Measurements from ENCODE around the gene ZMIZ1. TPM values are rescaled to one million over a fixed set of nuclear protein-coding genes. Genes with fewer than 3 reads are reported as not detected.

The ZMIZ1 gene
- total and polyA plus RNA-seq, 2 donors (not counting 1 experiment from before 2014, with no cell fraction given), result 6.3 to 30.6 TPM

DNA sequence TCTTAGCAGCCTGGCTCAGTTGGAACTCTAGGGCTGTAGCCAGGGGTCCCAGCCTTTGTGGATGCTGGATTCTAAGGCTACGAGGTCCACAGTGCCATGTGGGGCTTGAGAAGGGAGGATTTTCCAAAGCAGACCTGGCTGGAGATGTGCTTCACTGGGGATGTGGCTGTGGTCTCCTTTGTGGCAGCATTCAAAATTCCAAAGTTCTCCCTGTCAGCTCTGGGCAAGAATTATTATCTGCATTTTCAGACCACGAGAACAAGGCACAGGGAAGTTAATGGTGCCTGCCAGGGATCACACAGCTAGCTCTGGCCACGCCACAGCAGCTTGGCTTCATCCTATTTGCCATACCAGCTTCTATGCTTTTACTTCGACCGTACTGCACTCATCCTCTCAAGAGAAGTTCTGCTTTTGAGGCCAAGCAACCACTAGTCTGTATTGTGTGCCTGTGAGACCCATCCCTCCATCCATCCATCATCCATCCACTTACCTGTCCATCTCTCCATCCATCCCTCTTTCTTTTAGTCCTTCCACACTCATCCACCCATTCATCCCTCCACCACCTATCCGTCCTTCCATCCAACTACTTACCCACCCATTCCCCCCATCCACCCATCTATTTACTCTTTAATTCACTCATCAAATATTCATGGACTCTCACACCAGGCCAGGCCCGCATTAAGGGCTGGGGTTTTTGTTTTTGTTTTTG lies 71.5 kb downstream of the ZMIZ1 start:
- no peaks in the 10 kb centered on the region for H4K20me1 ChIP-seq (ENCODE audit: control insufficient read depth, extremely low read depth, insufficient read depth, low read length)
- H3K4me3 ChIP-seq (replicated peaks in 1 of 4; ENCODE audit: control extremely low read depth in 1 of 4, insufficient read depth in 1 of 4, low read depth in 3 of 4, low read length in 4 of 4), result no peak overlapping the region
- H3K9me3 ChIP-seq (ENCODE audit: control insufficient read depth, insufficient read depth, low read depth, low read length), result no peaks in the 10 kb centered on the region
- H3K27ac ChIP-seq (ENCODE audit: insufficient read depth, low read length), result peak overlapping the region; percentile 83
- peaks cover 61% of the 10 kb centered on the region for H3K4me1 ChIP-seq (ENCODE audit: control insufficient read depth, extremely low read depth, insufficient read depth, low read length)
- peak in 1 of 2 donors; percentile 66 for DNase-seq (ENCODE audit: low read depth in 2 of 2)
- no peak for TF ChIP-seq EZH2 (IDR thresholded peaks at IDR 0.05; ENCODE audit: low read length, missing control alignments)
- TF ChIP-seq, protein P1, sequence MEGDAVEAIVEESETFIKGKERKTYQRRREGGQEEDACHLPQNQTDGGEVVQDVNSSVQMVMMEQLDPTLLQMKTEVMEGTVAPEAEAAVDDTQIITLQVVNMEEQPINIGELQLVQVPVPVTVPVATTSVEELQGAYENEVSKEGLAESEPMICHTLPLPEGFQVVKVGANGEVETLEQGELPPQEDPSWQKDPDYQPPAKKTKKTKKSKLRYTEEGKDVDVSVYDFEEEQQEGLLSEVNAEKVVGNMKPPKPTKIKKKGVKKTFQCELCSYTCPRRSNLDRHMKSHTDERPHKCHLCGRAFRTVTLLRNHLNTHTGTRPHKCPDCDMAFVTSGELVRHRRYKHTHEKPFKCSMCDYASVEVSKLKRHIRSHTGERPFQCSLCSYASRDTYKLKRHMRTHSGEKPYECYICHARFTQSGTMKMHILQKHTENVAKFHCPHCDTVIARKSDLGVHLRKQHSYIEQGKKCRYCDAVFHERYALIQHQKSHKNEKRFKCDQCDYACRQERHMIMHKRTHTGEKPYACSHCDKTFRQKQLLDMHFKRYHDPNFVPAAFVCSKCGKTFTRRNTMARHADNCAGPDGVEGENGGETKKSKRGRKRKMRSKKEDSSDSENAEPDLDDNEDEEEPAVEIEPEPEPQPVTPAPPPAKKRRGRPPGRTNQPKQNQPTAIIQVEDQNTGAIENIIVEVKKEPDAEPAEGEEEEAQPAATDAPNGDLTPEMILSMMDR (conservative IDR thresholded peaks at IDR 0.05 in 1 of 2, IDR thresholded peaks at IDR 0.05 in 1 of 2; ENCODE audit: low read depth in 1 of 2, low read length in 2 of 2), result no peak
- H2AFZ ChIP-seq (ENCODE audit: low read length), result no peak overlapping the region
- H3K36me3 ChIP-seq (ENCODE audit: control insufficient read depth, insufficient read depth, low read length), result peaks cover 31% of the 10 kb centered on the region
- H3K4me2 ChIP-seq (ENCODE audit: extremely low read depth, insufficient read depth, low read length), result no peak overlapping the region
- H3K79me2 ChIP-seq (ENCODE audit: control insufficient read depth, insufficient read depth, low read length), result peaks cover 61% of the 10 kb centered on the region
- peak overlapping the region; percentile 48 for H3K9ac ChIP-seq (ENCODE audit: insufficient read depth, low read length)
- H3K27me3 ChIP-seq (ENCODE audit: control insufficient read depth, insufficient read depth, low read length), result no peaks in the 10 kb centered on the region

DNA sequence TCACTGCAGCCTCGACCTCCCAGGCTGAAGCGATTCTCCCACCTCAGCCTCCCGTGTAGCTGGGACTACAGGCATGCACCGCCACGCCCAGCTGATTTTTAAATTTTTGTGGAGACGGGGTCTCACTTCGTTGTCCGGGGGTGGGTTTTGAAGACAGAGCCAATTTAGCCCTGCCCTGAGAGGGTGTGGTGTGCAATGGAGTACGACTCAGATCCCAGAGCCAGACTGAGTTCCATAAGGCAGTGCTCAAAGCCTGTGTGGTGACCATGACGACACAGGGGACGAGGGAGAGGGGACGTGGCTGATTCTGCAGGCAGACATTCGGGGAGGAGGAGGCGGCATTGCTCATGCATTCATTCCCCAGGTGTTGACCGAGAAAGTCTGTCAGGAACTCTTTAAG lies 72.1 kb downstream of the ZMIZ1 start:
- peaks cover 60% of the 10 kb centered on the region for H3K79me2 ChIP-seq (ENCODE audit: control insufficient read depth, insufficient read depth, low read length)
- H3K9ac ChIP-seq (ENCODE audit: insufficient read depth, low read length), result no peak overlapping the region
- DNase-seq (ENCODE audit: low read depth in 2 of 2), result peak in 1 of 2 donors; percentile 54

DNA sequence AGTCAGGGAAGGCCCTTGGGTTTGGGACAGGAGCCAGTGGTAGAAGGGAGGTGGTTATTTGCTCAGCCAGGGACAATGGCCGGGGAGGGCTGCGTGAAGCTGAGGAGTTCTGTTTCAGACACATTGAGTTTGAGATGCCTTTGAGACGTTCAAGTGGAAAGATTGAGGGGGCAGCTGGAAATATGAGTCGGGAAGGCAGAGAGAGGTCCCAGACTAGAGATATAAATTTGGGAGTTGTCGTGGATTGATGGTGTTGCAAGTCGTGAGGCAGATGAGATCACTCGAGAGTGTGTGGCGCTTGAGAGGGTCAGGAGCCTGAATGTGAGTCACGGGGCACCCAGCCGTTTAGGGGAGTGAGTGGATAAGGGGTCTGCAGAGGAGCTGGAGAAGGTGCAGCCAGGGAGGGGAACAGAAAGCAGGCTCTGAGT lies 73.3 kb downstream of the ZMIZ1 start:
- Histone ChIP-seq H3K9me3 (ENCODE audit: control insufficient read depth, insufficient read depth, low read depth, low read length) (no peaks in the 10 kb centered on the region), H3K36me3 (ENCODE audit: control insufficient read depth, insufficient read depth, low read length) (peaks cover 32% of the 10 kb centered on the region), H3K4me3 (replicated peaks in 1 of 4; ENCODE audit: control extremely low read depth in 1 of 4, insufficient read depth in 1 of 4, low read depth in 3 of 4, low read length in 4 of 4) (no peak overlapping the region), H3K79me2 (ENCODE audit: control insufficient read depth, insufficient read depth, low read length) (peaks cover 57% of the 10 kb centered on the region), H2AFZ (ENCODE audit: low read length) (no peak overlapping the region), H4K20me1 (ENCODE audit: control insufficient read depth, extremely low read depth, insufficient read depth, low read length) (no peaks in the 10 kb centered on the region), H3K9ac (ENCODE audit: insufficient read depth, low read length) (no peak overlapping the region), H3K27me3 (ENCODE audit: control insufficient read depth, insufficient read depth, low read length) (no peaks in the 10 kb centered on the region), H3K4me2 (ENCODE audit: extremely low read depth, insufficient read depth, low read length) (peak overlapping the region; percentile 52), H3K27ac (ENCODE audit: insufficient read depth, low read length) (peak overlapping the region; percentile 57), H3K4me1 (ENCODE audit: control insufficient read depth, extremely low read depth, insufficient read depth, low read length) (peaks cover 70% of the 10 kb centered on the region)
- DNase-seq (ENCODE audit: low read depth in 2 of 2), result peak; percentile 70 to 95
- TF ChIP-seq, protein P1 (conservative IDR thresholded peaks at IDR 0.05 in 1 of 2, IDR thresholded peaks at IDR 0.05 in 1 of 2; ENCODE audit: low read depth in 1 of 2, low read length in 2 of 2), result no peak
- TF ChIP-seq EZH2 (IDR thresholded peaks at IDR 0.05; ENCODE audit: low read length, missing control alignments), result no peak

More for the DNA sequence above, 72.1 kb downstream of the ZMIZ1 start:
- Histone ChIP-seq H3K4me2 (ENCODE audit: extremely low read depth, insufficient read depth, low read length) (no peak overlapping the region), H3K4me1 (ENCODE audit: control insufficient read depth, extremely low read depth, insufficient read depth, low read length) (peaks cover 67% of the 10 kb centered on the region), H3K9me3 (ENCODE audit: control insufficient read depth, insufficient read depth, low read depth, low read length) (no peaks in the 10 kb centered on the region), H3K27me3 (ENCODE audit: control insufficient read depth, insufficient read depth, low read length) (no peaks in the 10 kb centered on the region), H3K27ac (ENCODE audit: insufficient read depth, low read length) (peak overlapping the region; percentile 83), H2AFZ (ENCODE audit: low read length) (no peak overlapping the region), H3K36me3 (ENCODE audit: control insufficient read depth, insufficient read depth, low read length) (peaks cover 31% of the 10 kb centered on the region), H3K4me3 (replicated peaks in 1 of 4; ENCODE audit: control extremely low read depth in 1 of 4, insufficient read depth in 1 of 4, low read depth in 3 of 4, low read length in 4 of 4) (no peak overlapping the region), H4K20me1 (ENCODE audit: control insufficient read depth, extremely low read depth, insufficient read depth, low read length) (no peaks in the 10 kb centered on the region)
- TF ChIP-seq, protein P1 (conservative IDR thresholded peaks at IDR 0.05 in 1 of 2, IDR thresholded peaks at IDR 0.05 in 1 of 2; ENCODE audit: low read depth in 1 of 2, low read length in 2 of 2), result no peak
- TF ChIP-seq EZH2 (IDR thresholded peaks at IDR 0.05; ENCODE audit: low read length, missing control alignments), result no peak

Data from fibroblast of lung (primary cell).